ENCODE measurements around the gene SEMA6B.

Gene SEMA6B

DNA sequence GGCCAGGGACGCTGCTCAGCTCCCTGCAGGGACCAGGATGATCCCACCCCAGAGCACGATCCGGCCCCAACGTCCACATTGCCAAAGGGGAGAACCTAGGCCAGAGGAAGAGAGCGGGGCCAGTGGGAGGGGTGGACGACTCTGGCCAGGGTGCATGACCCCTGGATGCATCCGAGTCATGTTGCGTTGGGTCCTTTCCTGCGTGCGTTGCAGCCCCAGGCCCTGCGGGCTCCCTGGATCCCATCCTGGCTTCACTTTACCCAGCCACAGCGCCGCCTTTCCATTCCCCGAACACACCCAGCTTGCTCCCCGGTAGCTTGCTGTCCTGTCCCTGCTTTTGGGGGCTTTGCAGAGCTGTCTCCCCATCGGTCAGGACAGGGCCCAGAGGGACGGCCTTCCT is 51.7 kb downstream of the SEMA6B start:
- DNase-seq (ENCODE audit: low read depth): no peak

- no peak for DNase-seq (ENCODE audit: low read depth)
Measured at GRCh38 chr19:4507150-4507452, 52.4 kb downstream of the SEMA6B start.

DNA sequence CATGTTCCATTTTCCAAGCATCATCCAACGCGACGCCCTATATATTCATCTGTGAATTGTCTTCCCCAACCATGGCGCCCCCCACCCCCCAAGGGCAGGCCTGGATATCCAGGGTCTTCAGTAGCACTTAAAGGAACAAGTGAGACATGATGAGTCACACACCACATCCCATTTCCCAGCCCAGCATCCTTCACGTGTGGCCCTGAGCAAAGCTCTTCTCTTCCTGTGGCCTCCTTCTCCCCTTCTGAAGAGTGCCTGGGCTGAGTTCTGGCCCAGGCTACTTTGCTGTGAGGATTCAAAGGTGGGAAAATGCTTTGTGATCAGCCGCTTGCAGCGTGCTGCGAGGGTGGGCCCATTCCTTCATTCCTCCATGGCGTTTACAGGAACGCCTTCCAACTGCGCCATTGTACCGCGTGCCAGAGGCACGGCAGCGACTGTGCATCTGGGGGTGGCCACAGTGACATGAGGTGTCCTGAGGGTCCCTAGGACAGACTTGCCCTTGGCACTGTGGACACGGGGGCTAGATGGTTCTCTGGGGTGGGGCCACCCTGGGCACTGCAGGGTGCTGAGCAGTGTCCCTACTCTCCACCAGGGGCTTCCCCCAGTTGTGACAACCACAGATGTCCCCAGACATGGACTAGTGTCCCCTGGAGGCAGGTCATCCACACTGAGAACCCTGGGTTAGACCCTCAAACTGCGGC is 52.9 kb downstream of the SEMA6B start:
- DNase-seq (ENCODE audit: low read depth): no peak

DNA sequence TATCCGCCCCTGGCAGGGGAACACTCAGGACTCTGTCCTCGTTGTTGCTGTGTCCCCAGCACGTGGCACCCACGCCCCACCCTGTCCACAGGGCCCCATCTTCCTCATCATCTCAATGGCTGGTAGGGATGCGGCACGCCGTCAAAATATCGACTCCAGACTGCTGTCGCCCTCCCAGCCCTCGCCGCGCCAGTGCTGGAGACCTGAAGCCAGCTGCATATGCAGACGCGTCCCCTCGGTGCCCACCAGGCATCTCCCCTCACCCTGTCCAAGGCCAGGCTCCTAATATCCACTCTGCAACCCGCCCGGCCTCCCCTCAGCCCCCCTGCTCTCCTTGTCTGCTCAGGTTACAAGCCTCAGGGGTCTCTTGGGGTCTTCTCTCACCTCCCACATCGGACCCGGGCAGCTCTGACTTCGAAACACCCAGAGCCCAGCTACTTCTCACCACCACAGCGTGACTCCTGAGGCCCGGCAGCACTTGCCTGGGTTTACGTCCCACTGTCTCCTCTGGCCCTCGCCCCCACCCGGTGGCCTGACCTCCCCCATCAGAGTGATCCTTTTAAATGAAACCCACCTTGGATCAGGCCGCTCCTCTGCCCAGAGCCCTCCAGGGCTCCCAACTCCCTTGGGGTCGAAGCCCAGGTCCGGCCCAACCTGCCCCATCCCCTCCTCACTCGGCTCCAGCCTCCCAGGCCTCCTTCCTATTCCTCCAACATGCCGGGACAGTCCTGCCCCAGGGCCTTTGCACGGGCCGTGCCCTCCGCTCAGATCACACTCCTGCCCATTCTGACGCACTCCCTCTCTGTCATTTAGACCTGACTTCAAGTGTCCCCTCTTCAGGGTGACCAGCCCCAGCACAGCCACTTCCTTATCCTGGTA is 53.7 kb downstream of the SEMA6B start:
- DNase-seq (ENCODE audit: low read depth): no peak

DNA sequence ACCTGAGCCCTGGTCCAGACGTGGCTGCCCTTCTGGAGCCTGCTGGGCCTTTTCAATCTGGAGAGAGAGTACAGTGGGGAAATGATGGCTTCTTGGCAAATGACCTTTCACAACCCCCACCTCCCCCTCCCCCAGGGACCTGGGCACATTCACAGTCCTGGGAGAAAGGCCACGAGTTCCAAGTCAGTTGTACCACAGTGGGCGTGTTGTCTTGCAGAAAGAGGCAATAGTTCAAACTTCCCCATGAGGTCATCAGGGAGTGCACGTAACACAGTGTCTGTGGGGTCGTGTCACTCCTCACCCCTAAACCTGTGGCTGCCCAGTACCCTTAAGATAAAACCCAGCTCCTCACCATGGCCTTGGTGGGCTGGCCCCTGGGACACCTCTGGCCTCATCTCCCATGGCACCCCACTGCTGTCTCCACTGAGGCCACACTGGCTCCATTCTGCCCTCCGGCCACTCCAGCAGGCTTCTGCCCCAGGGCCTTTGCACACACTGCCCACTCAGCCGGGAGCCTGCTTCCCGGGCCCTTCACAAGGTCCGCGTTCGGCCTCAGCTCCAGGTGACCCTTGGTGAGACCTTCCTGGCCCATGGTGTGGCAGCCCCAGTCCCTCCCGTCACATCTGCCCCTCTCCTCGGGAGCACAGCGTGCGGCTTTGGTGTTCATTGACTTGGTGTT is 54.5 kb downstream of the SEMA6B start:
- no peak for DNase-seq (ENCODE audit: low read depth)

GRCh38 chr19:4504297-4504701 is 55.2 kb downstream of the SEMA6B start:
- DNase-seq (ENCODE audit: low read depth): no peak

DNA sequence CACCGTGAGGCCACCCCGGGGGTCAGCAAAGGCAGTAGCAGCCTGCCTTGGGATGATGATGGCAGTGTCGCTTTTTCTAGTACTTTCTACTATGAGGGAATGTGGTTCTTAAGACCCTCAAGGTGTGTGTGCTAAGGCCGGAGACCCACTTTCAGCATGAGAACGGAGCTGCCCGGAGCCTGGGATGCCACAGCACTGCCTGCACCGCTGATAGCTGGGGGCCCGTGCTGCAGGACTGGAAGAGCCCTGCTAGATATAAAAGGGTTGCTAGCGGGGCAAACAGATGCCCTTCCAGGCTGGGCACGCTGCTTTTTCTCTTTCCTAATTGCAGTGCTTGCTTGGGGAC is 55.7 kb downstream of the SEMA6B start:
- no peak for DNase-seq (ENCODE audit: low read depth)

- no peak for DNase-seq (ENCODE audit: low read depth)
Measured at GRCh38 chr19:4503132-4503824, 56.2 kb downstream of the SEMA6B start.

DNA sequence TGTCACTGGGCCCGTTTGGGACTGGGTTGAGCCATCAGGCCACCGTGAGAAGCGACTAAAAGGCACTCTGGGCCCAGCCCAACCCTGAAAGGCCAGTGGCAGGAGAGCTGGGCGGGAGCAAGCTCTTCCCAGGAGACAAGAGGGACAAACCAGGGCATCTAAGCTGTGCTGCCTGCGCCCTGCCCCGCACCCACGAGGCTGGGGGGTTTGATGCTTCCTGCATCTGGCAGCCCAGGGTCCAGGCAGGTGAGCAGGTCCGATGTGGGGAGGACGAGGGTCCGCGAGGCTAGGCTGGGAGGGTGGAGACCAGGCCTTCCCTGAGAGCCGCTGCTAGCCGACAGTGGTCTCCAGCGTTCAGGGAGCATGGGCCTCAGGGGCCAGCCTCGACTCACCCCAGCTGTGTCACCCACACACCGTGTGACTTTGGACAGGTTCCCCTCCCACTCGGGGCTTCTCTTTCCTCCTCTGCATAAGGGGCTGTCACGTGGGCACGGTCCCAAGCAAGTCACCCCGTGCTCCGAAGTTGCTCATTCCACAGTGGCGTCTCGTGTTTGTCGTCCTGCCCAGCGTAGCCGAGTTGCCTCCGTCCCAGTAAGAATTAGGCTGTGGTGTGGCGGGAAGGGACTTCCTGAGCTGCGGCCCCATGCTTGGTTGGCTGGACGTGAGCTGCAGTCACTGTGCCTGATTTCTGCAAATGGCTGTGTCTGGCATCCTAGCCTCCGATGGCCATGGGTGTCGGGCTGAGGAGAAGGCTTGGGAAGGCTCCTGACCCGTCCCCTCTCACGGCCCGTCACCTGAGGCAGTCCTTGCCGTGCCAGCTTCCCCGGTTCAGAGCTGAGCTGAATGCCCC is 57.0 kb downstream of the SEMA6B start:
- DNase-seq (ENCODE audit: low read depth): no peak

DNA sequence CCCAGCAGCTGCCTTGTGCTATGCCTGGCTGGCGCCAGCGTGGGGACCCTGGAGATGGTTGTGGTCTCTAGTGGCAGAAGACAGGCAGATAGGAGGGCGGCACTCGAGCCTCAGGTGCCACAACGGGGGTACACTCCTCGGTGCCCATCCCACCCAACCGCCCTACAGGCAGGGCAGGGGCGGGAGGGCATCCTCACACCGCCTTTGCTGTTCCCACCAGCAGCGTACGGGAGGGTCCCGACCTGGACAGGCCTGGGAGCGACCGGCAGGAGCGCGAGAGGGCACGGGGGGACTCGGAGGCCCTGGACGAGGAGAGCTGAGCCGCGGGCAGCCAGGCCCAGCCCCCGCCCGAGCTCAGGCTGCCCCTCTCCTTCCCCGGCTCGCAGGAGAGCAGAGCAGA is 57.8 kb downstream of the SEMA6B start:
- DNase-seq (ENCODE audit: low read depth): no peak

GRCh38 chr19:4500841-4501591 is 58.5 kb downstream of the SEMA6B start:
- DNase-seq (ENCODE audit: low read depth): no peak

GRCh38 chr19:4499855-4500254 is 59.6 kb downstream of the SEMA6B start:
- DNase-seq (ENCODE audit: low read depth): no peak

DNA sequence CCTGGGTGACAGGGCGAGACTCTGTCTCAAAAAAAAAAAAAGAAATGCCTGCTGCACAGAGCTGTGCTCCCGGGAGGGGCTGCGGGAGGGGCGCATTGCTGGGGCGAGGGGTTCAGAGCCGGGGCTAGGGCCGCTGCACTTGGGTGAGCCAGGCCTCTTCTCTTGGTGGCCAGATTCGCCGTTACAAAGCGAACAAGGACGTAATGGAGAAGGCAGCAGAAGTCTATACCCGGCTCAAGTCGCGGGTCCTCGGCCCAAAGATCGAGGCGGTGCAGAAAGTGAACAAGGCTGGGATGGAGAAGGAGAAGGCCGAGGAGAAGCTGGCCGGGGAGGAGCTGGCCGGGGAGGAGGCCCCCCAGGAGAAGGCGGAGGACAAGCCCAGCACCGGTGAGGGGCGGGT is 60.2 kb downstream of the SEMA6B start:
- no peak for DNase-seq (ENCODE audit: low read depth)

- no peak for DNase-seq (ENCODE audit: low read depth)
Measured at GRCh38 chr19:4498694-4499093, 60.8 kb downstream of the SEMA6B start.

DNA sequence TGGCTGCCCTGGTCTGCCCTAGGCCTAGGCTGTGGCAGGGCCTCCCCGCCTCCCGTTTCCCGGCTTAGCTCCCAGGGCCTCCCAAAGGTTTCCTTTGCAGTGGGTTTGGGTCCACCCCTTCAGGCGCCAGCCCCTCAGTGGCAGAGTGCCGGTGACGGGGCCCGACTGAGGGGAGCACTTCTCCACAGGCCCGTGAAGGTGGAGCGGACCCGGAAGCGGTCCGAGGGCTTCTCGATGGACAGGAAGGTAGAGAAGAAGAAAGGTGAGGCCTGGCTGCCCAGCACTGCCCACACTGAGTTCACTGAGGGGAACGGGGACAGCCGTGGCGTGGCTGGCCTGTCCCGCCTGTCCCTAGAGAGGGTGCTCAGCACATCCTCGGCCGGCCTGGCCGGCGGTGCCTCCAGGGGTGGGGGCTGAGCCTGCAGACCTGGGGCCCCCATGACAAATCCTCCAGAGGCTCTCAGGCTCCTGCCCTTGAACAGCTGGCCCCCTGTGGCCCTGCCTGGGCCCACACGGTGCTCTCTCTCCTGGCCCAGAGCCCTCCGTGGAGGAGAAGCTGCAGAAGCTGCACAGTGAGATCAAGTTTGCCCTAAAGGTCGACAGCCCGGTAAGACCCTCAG is 61.6 kb downstream of the SEMA6B start:
- DNase-seq (ENCODE audit: low read depth): no peak

GRCh38 chr19:4496304-4496703 is 63.2 kb downstream of the SEMA6B start:
- DNase-seq (ENCODE audit: low read depth): no peak

GRCh38 chr19:4495471-4495870 is 64.0 kb downstream of the SEMA6B start:
- no peak for DNase-seq (ENCODE audit: low read depth)

DNA sequence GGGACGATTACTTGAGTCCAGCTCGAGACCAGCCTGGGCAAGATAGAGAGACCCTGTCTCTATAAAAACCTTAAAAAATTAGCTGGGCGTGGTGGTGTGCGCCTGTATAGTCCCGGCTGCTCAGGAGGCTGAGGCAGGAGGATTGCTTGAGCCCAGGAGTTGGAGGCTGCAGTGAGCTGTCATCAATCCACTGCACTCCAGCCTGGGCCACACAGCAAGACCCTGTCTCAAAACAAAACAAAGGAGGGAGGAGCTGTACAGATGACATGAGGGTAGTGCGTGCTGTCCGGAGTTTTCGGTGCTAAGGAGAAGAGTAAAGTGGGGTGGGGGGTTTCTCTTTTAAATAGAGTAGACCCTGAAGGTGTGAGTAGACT is 64.8 kb downstream of the SEMA6B start:
- DNase-seq (ENCODE audit: low read depth): no peak

- no peak for DNase-seq (ENCODE audit: low read depth)
Measured at GRCh38 chr19:4493929-4494690, 65.4 kb downstream of the SEMA6B start.
